A549 (cell line): ENCODE results near the gene AIF1L.

Source experiments
- CEBPB ChIP-seq, 2 experiments: fragments of >200 bp in 1 of 2; sonication (Bioruptor Twin) in 1 of 2; formaldehyde crosslinking in 1 of 2; IDR thresholded peaks; 2 replicates each; pipeline ENCODE4 v1.6.1; 2012 to 2016
- CTCF ChIP-seq: fragments of >200 bp; sonication (Bioruptor Twin); formaldehyde crosslinking; IDR thresholded peaks from 3 replicates; pipeline ENCODE4 v1.5.1; 2016
- E2F6 ChIP-seq: IDR thresholded peaks from 2 replicates; pipeline ENCODE4 v1.6.1; 2012; ENCODE audit warnings: low read depth, borderline replicate concordance
- HOXA7 ChIP-seq: fragments of 250-450 bp; sonication (Bioruptor Pico); IDR thresholded peaks from 2 replicates; pipeline ENCODE4 v1.5.0; 2020; ENCODE audit warnings: mild to moderate bottlenecking, moderate library complexity
- KDM5A ChIP-seq: fragments of 200-600 bp; sonication (generic); IDR thresholded peaks from 2 replicates; pipeline ENCODE4 v1.6.1; 2016; ENCODE audit warnings: antibody characterized with exemption, mild to moderate bottlenecking
- POLR2A ChIP-seq: IDR thresholded peaks from 2 replicates; pipeline ENCODE4 v1.6.1; 2012; ENCODE audit warnings: mild to moderate bottlenecking, low read length
- RAD21 ChIP-seq, 2 experiments: fragments of >200 bp in 1 of 2; sonication (Bioruptor Twin) in 1 of 2; formaldehyde crosslinking in 1 of 2; IDR thresholded peaks in 1 of 2; conservative IDR thresholded peaks in 1 of 2; 2 replicates in 1 of 2; 3 replicates in 1 of 2; pipeline ENCODE4 v1.6.1; 2012 to 2018; ENCODE audit warnings: inconsistent platforms in 1 of 2
- REST ChIP-seq: fragments of 200-600 bp; sonication (generic); IDR thresholded peaks from 2 replicates; pipeline ENCODE4 v1.6.1; 2016; ENCODE audit warnings: antibody characterized with exemption, mild to moderate bottlenecking, moderate library complexity

GRCh38 chr9:131072107-131072870 lies 24.0 kb upstream of the AIF1L start:
- TF ChIP-seq CTCF (no peak), E2F6 (no peak), REST (no peak), RAD21 (conservative IDR thresholded peaks at IDR 0.05 in 1 of 2, IDR thresholded peaks at IDR 0.05 in 1 of 2) (no peak), POLR2A (no peak), CEBPB (IDR thresholded peaks at IDR 0.05) (no peak), HOXA7 (CRISPR knock-in tag) (no peak), KDM5A (no peak)
